Endodermal cell (in vitro differentiated cells): ENCODE measurements around the gene CSH2. TPM values are rescaled to one million over a fixed set of nuclear protein-coding genes. Genes with fewer than 3 reads are reported as not detected.

Experiments
- DNase-seq: peaks from one replicate; pipeline ENCODE4 v3.0.0-alpha.2; 2017
- H3K27ac ChIP-seq: 2 replicates; pipeline ENCODE4 v1.5.1; 2013; ENCODE audit warnings: mild to moderate bottlenecking, low read depth, low read length, moderate library complexity
- H3K27me3 ChIP-seq: 2 replicates; pipeline ENCODE4 v1.6.1; 2013; ENCODE audit warnings: mild to moderate bottlenecking, low read length, moderate library complexity; ENCODE audit not compliant: insufficient read depth, control insufficient read depth, poor library complexity, severe bottlenecking
- H3K36me3 ChIP-seq: 2 replicates; pipeline ENCODE4 v1.7.0; 2013; ENCODE audit warnings: mild to moderate bottlenecking, low read length, moderate library complexity; ENCODE audit not compliant: control insufficient read depth, insufficient read depth
- H3K4me1 ChIP-seq: one replicate; pipeline ENCODE4 v1.7.0; 2013; ENCODE audit warnings: low read length; ENCODE audit not compliant: control insufficient read depth, insufficient read depth
- H3K4me3 ChIP-seq: 2 replicates; pipeline ENCODE4 v1.5.1; 2013; ENCODE audit warnings: mild to moderate bottlenecking, low read length, moderate library complexity
- H3K9ac ChIP-seq: 2 replicates; pipeline ENCODE4 v1.6.1; 2013; ENCODE audit warnings: mild to moderate bottlenecking, low read length, moderate library complexity; ENCODE audit not compliant: poor library complexity, severe bottlenecking; ENCODE audit errors: extremely low read depth
- H3K9me3 ChIP-seq: 2 replicates; pipeline ENCODE4 v1.6.1; 2013; ENCODE audit warnings: mild to moderate bottlenecking, low read length, moderate library complexity; ENCODE audit not compliant: control insufficient read depth
- H3K27ac Mint-ChIP-seq: 2 replicates; pipeline ENCODE4 v1.8.0; 2020; ENCODE audit warnings: mixed read lengths
- H3K27me3 Mint-ChIP-seq: 2 replicates; pipeline ENCODE4 v1.8.0; 2021; ENCODE audit warnings: mild to moderate bottlenecking, mixed read lengths; ENCODE audit not compliant: insufficient read depth
- H3K36me3 Mint-ChIP-seq: 2 replicates; pipeline ENCODE4 v1.8.0; 2020; ENCODE audit warnings: low read depth, mixed read lengths
- H3K4me1 Mint-ChIP-seq: 2 replicates; pipeline ENCODE4 v1.8.0; 2020; ENCODE audit warnings: mixed read lengths
- H3K4me3 Mint-ChIP-seq: 2 replicates; pipeline ENCODE4 v1.8.0; 2020; ENCODE audit warnings: mild to moderate bottlenecking, moderate library complexity, mixed read lengths
- H3K9me3 Mint-ChIP-seq: 2 replicates; pipeline ENCODE4 v1.8.0; 2020; ENCODE audit warnings: mild to moderate bottlenecking, mixed read lengths
- WGBS, 2 experiments: methylation state at CpG; one replicate each; pipeline versions ENCODE4 v1.1.5 to v1.1.7; 2013; ENCODE audit warnings: missing lambda C conversion rate in 2 of 2, mixed read lengths in 1 of 2; ENCODE audit not compliant: insufficient coverage in 1 of 2, insufficient read length in 1 of 2; 5-methylcytosine and 5-hydroxymethylcytosine counted together
- total RNA-seq, 2 donors: library from RNA; stranded (reverse); fragmentation: NEBNext Ultra II Directional in 1 of 2; extraction: Animal tissue kit (Norgen Biotek cat#: 25700) in 1 of 2; gene quantifications; 2 replicates in 1 of 2; 3 replicates in 1 of 2; pipeline ENCODE4 v1.2.1, GENCODE V29; 2021
- TF ChIP-seq, protein P1 (sequence below): fragments of 200-600 bp; sonication (generic); conservative IDR thresholded peaks from 2 replicates; pipeline ENCODE4 v1.5.0; 2021; ENCODE audit warnings: antibody characterized with exemption, mild to moderate bottlenecking

Gene CSH2
- total RNA-seq, 2 donors from 2014 or later = 0.57 TPM; not detected in 1

DNA sequence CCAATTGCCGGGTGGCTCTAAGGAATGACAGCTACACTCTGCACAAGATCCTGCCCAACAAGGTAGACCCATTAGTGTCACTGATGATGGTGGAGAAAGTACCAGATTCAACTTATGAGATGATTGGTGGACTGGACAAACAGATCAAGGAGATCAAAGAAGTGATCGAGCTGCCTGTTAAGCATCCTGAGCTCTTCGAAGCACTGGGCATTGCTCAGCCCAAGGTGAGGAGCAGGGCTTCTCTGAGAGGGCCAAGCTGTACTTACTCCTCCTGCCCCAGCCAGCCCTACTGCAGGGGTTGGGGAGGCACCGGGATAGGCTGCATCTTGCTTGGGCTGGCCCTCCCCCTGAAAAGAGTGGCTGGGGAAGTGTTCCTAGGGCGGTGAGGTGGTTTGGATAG, 43.2 kb downstream of the CSH2 start:
- Histone ChIP-seq H3K9me3 (no peaks in the 10 kb centered on the region), H3K36me3 (peaks cover 71% of the 10 kb centered on the region), H3K27ac (no peak overlapping the region), H3K9ac (no peak overlapping the region), H3K4me3 (no peak overlapping the region), H3K4me1 (no peaks in the 10 kb centered on the region), H3K27me3 (no peaks in the 10 kb centered on the region)
- Mint-ChIP-seq H3K27me3 (no peaks in the 10 kb centered on the region), H3K27ac (no peak overlapping the region), H3K9me3 (no peaks in the 10 kb centered on the region), H3K4me3 (no peak overlapping the region), H3K4me1 (peaks cover 17% of the 10 kb centered on the region), H3K36me3 (peaks cover 71% of the 10 kb centered on the region)
- TF ChIP-seq, protein P1, sequence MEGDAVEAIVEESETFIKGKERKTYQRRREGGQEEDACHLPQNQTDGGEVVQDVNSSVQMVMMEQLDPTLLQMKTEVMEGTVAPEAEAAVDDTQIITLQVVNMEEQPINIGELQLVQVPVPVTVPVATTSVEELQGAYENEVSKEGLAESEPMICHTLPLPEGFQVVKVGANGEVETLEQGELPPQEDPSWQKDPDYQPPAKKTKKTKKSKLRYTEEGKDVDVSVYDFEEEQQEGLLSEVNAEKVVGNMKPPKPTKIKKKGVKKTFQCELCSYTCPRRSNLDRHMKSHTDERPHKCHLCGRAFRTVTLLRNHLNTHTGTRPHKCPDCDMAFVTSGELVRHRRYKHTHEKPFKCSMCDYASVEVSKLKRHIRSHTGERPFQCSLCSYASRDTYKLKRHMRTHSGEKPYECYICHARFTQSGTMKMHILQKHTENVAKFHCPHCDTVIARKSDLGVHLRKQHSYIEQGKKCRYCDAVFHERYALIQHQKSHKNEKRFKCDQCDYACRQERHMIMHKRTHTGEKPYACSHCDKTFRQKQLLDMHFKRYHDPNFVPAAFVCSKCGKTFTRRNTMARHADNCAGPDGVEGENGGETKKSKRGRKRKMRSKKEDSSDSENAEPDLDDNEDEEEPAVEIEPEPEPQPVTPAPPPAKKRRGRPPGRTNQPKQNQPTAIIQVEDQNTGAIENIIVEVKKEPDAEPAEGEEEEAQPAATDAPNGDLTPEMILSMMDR = no peak
- DNase-seq = no peak
- whole genome bisulfite sequencing, 2 experiments = 85 to 100% methylated on average over 1 to 4 of the region's 5 CpGs

DNA sequence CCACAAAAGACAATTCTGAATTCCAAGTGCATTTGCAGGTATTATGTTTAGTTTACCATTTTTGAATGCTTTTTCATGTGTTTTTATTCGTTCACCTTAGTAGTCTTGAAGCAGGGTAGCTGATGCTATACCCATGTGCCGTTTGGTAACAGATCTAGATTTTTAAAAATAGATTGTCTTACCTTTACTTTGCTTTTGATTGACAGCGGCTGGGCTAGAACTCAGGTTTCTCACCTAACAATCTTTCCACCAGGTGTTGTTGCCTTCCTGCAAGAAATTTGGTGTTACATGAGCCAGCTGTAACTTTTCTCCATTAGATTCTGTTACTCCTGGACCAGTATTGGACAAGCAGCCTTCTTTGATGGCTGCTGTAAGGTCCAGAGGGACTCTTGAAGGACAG, 44.5 kb downstream of the CSH2 start:
- Histone ChIP-seq H3K4me3 (peak overlapping the region; percentile 90), H3K36me3 (peaks cover 74% of the 10 kb centered on the region), H3K9me3 (no peaks in the 10 kb centered on the region), H3K9ac (no peak overlapping the region), H3K27me3 (no peaks in the 10 kb centered on the region), H3K27ac (no peak overlapping the region), H3K4me1 (no peaks in the 10 kb centered on the region)
- Mint-ChIP-seq H3K36me3 (peaks cover 73% of the 10 kb centered on the region), H3K9me3 (no peaks in the 10 kb centered on the region), H3K27me3 (no peaks in the 10 kb centered on the region), H3K4me1 (peaks cover 17% of the 10 kb centered on the region), H3K4me3 (no peak overlapping the region), H3K27ac (no peak overlapping the region)
- whole genome bisulfite sequencing, 2 experiments = 94 to 100% methylated on average over 2 to 3 of the region's 3 CpGs
- no peak for DNase-seq
- TF ChIP-seq, protein P1 = no peak

DNA sequence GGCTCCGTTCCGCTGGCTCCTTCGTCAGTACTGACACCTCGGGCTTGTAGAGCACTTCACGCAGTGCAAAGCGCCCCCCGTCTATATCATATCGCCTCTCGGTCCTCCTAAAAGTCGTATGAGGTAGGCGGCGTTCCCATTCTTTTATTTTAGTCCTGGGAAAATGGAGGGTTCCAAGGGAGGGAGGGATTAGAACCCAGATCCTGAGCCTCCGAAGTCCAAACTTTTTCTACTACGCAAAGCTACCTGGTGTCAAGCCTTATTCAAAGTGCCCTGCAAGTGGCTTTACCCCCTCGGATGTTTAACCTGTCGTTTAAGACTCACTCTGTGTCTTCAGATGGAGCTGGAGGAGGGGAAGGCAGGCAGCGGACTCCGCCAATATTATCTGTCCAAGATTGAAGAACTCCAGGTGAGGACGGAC, 45.7 kb downstream of the CSH2 start:
- Mint-ChIP-seq H3K27me3 (no peaks in the 10 kb centered on the region), H3K27ac (peak overlapping the region; percentile 100), H3K4me1 (peaks cover 17% of the 10 kb centered on the region), H3K36me3 (peaks cover 72% of the 10 kb centered on the region), H3K4me3 (peak overlapping the region; percentile 99), H3K9me3 (no peaks in the 10 kb centered on the region)
- WGBS, 2 experiments = 1 to 2% methylated on average over 16 to 19 of the region's 19 CpGs
- Histone ChIP-seq H3K4me1 (no peaks in the 10 kb centered on the region), H3K36me3 (peaks cover 72% of the 10 kb centered on the region), H3K9ac (peak overlapping the region; percentile 92), H3K4me3 (peak overlapping the region; percentile 90), H3K9me3 (no peaks in the 10 kb centered on the region), H3K27me3 (no peaks in the 10 kb centered on the region), H3K27ac (peak overlapping the region; percentile 96)
- DNase-seq = no peak
- TF ChIP-seq, protein P1 = peak; percentile 2
